Esophagus muscularis mucosa (tissue), 4 donors: ENCODE data around the gene SERTAD1. TPM values are rescaled to one million over a fixed set of nuclear protein-coding genes. Genes with fewer than 3 reads are reported as not detected.
"Not testable (repeated sequence)": the region's sequence is repeated elsewhere in the genome, so short reads cannot be mapped to it uniquely, and the experiment has no call there.

Source experiments
- DNase-seq: peaks from one replicate; pipeline ENCODE4 v3.0.0-alpha.2; 2017; ENCODE audit errors: extremely low spot score
- H3K27ac ChIP-seq, 4 donors: fragments of 200-600 bp; sonication (generic); replicated peaks in 1 of 4; 1 replicate in 3 of 4; 2 replicates in 1 of 4; pipeline ENCODE4 v1.5.1; 2016 to 2019; ENCODE audit warnings: mild to moderate bottlenecking in 1 of 4
- H3K27me3 ChIP-seq, 4 donors: fragments of 200-600 bp; sonication (generic); one replicate each; pipeline versions ENCODE4 v1.5.1 to v1.6.0; 2016 to 2019
- H3K36me3 ChIP-seq, 4 donors: fragments of 200-600 bp; sonication (generic); one replicate each; pipeline ENCODE4 v1.5.1; 2016 to 2019
- H3K4me1 ChIP-seq, 4 donors: fragments of 200-600 bp; sonication (generic); one replicate each; pipeline ENCODE4 v1.5.1; 2016 to 2019
- H3K4me3 ChIP-seq, 4 donors: fragments of 200-600 bp; sonication (generic); 1 replicate in 2 of 4; 2 replicates in 2 of 4; pipeline ENCODE4 v1.5.1; 2016 to 2019; ENCODE audit warnings: mild to moderate bottlenecking in 4 of 4, moderate library complexity in 1 of 4
- H3K9me3 ChIP-seq, 4 donors: fragments of 200-600 bp; sonication (generic); 1 replicate in 3 of 4; 2 replicates in 1 of 4; pipeline ENCODE4 v1.5.1; 2016 to 2019
- EP300 ChIP-seq: sonication (generic); formaldehyde crosslinking; IDR thresholded peaks from one replicate; pipeline ENCODE4 v1.6.1; 2017; ENCODE audit warnings: antibody characterized with exemption
- POLR2A ChIP-seq: fragments of 450-650 bp; IDR thresholded peaks from one replicate; pipeline ENCODE4 v1.6.1; 2017; ENCODE audit warnings: antibody characterized with exemption, moderate library complexity, mild to moderate bottlenecking, low read depth
- POLR2AphosphoS5 ChIP-seq, 2 donors: sonication (generic); formaldehyde crosslinking; IDR thresholded peaks; one replicate each; pipeline ENCODE4 v1.6.1; 2017; ENCODE audit warnings: antibody characterized with exemption in 2 of 2
- WGBS: methylation state at CpG from one replicate; pipeline ENCODE4 v1.1.5; 2018; 5-methylcytosine and 5-hydroxymethylcytosine counted together
- intact Hi-C: fragments of 100-400 bp; cut with DNase I; formaldehyde crosslinking; loops from one replicate; pipeline ENCODE4 v1.15.1; 2023
- total RNA-seq, 4 donors: library from RNA; depleted of rRNA; stranded (reverse); fragments of >200 nt; gene quantifications; one replicate each; pipeline versions ENCODE4 v1.1.0 to v1.2.1, GENCODE V29; 2016
- TF ChIP-seq, protein P1 (sequence below), 3 experiments: fragments of 200-600 bp in 2 of 3; fragments of 450-650 bp in 1 of 3; sonication (generic) in 2 of 3; IDR thresholded peaks; one replicate each; pipeline ENCODE4 v1.5.1; 2017 to 2019; ENCODE audit warnings: antibody characterized with exemption in 3 of 3, mild to moderate bottlenecking in 2 of 3, moderate library complexity in 1 of 3

The SERTAD1 gene
- total RNA-seq, 4 donors from 2014 or later: 13.7 to 73.1 (median 22.5) TPM

DNA sequence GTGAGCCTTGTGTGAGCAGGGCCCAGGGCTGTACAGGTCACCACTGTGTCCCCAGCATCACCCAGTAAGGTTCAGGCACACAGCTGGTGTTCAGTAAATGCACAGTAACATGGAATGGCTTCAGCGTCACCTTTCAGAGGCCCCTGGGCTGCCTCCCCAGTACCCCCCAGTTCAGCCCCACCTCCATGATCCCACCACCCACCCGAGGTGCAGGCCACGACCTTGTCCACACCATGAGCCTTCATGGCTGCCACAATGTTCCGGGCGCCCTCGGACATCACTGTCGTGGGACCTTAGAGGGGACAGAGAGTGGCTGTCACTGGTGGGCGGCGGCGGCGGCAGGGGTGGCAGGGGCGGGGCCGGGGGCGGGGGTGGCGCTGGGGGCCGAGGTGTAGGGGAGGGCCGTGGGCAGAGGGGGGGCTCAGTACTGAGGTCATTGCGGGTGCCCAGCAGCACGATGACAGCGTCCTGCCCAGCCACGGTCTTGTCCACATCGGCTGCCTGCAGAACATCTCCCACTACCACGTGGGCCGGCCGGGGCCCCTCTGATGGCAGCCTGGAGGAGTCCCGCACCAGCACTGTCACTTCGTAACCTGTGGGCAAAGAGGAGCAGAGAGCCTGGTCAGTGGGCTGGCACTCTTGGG lies 32.3 kb upstream of the SERTAD1 start:
- no peak overlapping the region for H3K27ac ChIP-seq
- no peak overlapping the region for H3K4me3 ChIP-seq
- no peak for DNase-seq
- intact Hi-C loops: no loop called here
- H3K36me3 ChIP-seq: peaks cover 24 to 60% (median 29%) of the 10 kb centered on the region in 4 donors
- TF ChIP-seq POLR2AphosphoS5 (IDR thresholded peaks at IDR 0.05) (no peak), EP300 (no peak), POLR2A (no peak)
- TF ChIP-seq, protein P1, sequence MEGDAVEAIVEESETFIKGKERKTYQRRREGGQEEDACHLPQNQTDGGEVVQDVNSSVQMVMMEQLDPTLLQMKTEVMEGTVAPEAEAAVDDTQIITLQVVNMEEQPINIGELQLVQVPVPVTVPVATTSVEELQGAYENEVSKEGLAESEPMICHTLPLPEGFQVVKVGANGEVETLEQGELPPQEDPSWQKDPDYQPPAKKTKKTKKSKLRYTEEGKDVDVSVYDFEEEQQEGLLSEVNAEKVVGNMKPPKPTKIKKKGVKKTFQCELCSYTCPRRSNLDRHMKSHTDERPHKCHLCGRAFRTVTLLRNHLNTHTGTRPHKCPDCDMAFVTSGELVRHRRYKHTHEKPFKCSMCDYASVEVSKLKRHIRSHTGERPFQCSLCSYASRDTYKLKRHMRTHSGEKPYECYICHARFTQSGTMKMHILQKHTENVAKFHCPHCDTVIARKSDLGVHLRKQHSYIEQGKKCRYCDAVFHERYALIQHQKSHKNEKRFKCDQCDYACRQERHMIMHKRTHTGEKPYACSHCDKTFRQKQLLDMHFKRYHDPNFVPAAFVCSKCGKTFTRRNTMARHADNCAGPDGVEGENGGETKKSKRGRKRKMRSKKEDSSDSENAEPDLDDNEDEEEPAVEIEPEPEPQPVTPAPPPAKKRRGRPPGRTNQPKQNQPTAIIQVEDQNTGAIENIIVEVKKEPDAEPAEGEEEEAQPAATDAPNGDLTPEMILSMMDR (IDR thresholded peaks at IDR 0.05): no peak
- H3K27me3 ChIP-seq: no peaks in the 10 kb centered on the region
- WGBS: 67% methylated on average over 9 of the region's 27 CpGs
- H3K4me1 ChIP-seq: peaks cover 4 to 11% (median 8%) of the 10 kb centered on the region in 4 donors
- no peaks in the 10 kb centered on the region for H3K9me3 ChIP-seq

DNA sequence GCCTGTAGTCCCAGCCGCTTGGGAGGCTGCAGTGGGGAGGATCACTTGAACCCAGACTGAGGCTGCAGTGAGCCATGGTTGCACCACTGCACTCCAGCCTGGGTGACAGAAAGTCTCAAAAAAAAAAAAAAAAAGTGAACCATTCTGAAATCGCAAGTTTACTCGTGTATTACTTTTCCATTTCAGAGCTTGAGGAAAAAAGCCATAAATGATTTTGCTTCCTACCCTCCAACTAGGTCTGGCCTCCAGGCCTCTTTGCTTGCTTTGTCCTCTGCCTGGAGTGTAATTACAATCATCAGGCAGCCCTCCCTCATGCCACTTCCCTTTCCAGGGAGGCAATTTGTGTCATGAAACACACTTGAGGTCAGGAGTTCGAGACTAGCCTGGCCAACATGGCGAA lies 31.3 kb upstream of the SERTAD1 start:
- no peaks in the 10 kb centered on the region for H3K9me3 ChIP-seq
- 89% methylated on average over 5 of the region's 5 CpGs for WGBS
- peaks cover 4 to 6% (median 5%) of the 10 kb centered on the region in 4 donors for H3K4me1 ChIP-seq
- no peaks in the 10 kb centered on the region for H3K27me3 ChIP-seq
- intact Hi-C loops: no loop called here
- TF ChIP-seq POLR2AphosphoS5 (IDR thresholded peaks at IDR 0.05): no peak
- TF ChIP-seq POLR2A: no peak
- TF ChIP-seq, protein P1 (IDR thresholded peaks at IDR 0.05): no peak
- TF ChIP-seq EP300: no peak
- H3K4me3 ChIP-seq: no peak overlapping the region
- no peak overlapping the region for H3K27ac ChIP-seq
- no peak for DNase-seq
- H3K36me3 ChIP-seq: peaks cover 24 to 60% (median 29%) of the 10 kb centered on the region in 4 donors

DNA sequence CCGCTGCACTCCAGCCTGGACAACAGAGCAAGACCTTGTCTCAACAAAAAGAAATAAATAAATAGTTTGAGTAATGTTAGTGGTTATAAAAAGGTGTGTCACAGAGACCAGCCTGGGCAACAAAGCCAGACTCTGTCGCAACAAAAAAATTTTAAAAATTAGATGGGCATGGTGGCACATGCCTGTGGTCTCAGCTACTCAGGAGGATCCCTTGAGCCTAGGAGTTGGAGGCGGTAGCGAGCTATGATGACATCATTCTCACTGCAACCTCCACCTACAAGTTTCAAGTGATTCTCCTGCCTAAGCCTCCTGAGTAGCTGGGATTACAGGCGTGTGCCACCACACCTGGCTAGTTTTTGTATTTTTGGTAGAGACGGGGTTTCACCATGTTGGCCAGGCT lies 28.2 kb upstream of the SERTAD1 start:
- H3K27ac ChIP-seq, H3K9me3 ChIP-seq, H3K4me3 ChIP-seq, H3K27me3 ChIP-seq, intact Hi-C loops, DNase-seq, H3K4me1 ChIP-seq: not testable (repeated sequence)
- WGBS: 87% methylated on average over 6 of the region's 6 CpGs
- H3K36me3 ChIP-seq: peaks cover 24 to 78% (median 45%) of the 10 kb centered on the region in 4 donors

DNA sequence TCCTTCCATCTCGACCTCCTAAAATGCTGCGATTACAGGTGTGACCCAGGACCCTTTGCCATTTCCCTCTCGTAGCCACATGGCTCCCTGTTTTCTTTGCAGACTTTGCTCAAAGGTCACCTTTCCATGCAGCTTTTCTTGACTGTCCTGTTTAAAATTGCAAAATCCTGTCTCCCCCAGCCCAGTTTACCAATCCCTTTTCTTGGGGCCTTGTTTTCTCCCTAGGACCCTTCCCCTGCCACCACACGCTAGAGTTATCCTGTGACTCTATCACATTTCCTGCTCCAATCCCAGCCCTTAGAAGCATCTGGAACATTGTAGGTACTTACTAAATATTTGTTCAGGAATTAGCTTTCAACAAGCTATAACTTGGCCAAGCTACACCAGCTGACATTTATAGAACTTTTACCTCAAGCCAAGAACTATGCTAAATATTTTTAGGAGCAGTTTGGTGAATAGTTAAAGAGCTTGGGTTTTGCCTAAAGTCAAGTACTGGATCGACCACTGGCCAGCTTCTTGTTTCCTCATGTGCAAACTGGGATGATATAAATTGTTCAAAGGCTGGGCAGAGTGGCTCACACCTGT lies 27.5 kb upstream of the SERTAD1 start:
- no peak for TF ChIP-seq POLR2A
- no peak for TF ChIP-seq EP300
- TF ChIP-seq, protein P1 (IDR thresholded peaks at IDR 0.05): no peak
- no peak for TF ChIP-seq POLR2AphosphoS5 (IDR thresholded peaks at IDR 0.05)
- 84% methylated on average over 5 of the region's 5 CpGs for WGBS
- intact Hi-C loops: no loop called here
- Histone ChIP-seq H3K4me1 (no peaks in the 10 kb centered on the region), H3K27ac (no peak overlapping the region), H3K4me3 (no peak overlapping the region), H3K9me3 (no peaks in the 10 kb centered on the region), H3K27me3 (no peaks in the 10 kb centered on the region), H3K36me3 (peaks cover 28 to 79% (median 47%) of the 10 kb centered on the region in 4 donors)
- DNase-seq: no peak

DNA sequence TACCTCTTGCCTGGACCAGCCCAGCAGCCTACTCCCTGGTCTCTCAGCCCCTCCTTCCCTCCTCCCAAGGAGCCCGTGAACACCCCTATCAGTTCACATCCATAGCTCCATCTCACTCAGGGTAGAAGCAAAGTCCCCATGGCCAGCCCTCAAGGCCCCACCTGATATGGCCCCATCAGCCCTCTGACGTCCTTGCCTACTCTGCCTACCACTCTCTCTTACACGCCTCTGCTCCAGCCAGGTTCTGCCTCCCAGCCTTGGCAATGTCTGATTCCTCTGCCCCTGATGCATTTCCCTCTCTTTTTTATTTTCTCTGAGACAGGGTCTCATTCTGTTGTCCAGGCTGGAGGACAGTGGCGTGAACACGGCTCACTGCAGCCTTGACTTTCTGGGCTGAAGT lies 26.2 kb upstream of the SERTAD1 start:
- no peak for TF ChIP-seq POLR2AphosphoS5 (IDR thresholded peaks at IDR 0.05)
- no peak for TF ChIP-seq POLR2A
- no peak for TF ChIP-seq EP300
- TF ChIP-seq, protein P1 (IDR thresholded peaks at IDR 0.05): no peak
- Histone ChIP-seq H3K4me1 (no peaks in the 10 kb centered on the region), H3K9me3 (no peaks in the 10 kb centered on the region), H3K36me3 (peaks cover 20 to 79% (median 47%) of the 10 kb centered on the region in 4 donors), H3K4me3 (no peak overlapping the region), H3K27ac (no peak overlapping the region), H3K27me3 (no peaks in the 10 kb centered on the region)
- WGBS: 69% methylated on average over 5 of the region's 5 CpGs
- DNase-seq: no peak
- intact Hi-C loops: no loop called here
